Breast epithelium (tissue), 3 donors: ENCODE results near the gene SLC27A5.
"Not testable (repeated sequence)": the region's sequence is repeated elsewhere in the genome, so short reads cannot be mapped to it uniquely, and the experiment has no call there.

Experiments used
- POLR2A ChIP-seq: fragments of 450-650 bp; IDR thresholded peaks from one replicate; pipeline ENCODE4 v1.6.1; 2016; ENCODE audit warnings: antibody characterized with exemption, mild to moderate bottlenecking, moderate library complexity
- TF ChIP-seq, protein P1 (sequence below), 3 donors: fragments of 450-650 bp; IDR thresholded peaks; one replicate each; pipeline ENCODE4 v1.5.1; 2016 to 2017; ENCODE audit warnings: antibody characterized with exemption in 3 of 3, mild to moderate bottlenecking in 3 of 3, moderate library complexity in 3 of 3

DNA sequence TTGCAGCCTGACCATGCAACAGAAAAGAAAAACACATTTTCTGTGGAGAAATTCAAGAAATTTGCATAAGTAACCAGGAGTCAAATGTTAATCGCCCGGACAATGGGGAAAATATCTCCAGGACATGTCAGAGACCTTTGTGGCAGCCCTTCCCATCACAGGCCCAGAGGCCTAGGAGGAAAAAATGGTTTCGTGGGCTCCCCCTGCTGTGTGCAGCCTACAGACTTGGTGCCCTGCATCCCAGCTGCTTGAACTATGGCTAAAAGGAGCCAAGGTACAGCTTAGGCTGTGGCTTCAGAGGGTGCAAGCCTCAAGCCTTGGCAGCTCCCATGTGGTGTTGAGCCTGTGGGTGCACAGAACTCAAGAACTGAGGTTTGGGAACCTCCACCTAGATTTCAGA lies 62.9 kb downstream of the SLC27A5 start:
- TF ChIP-seq, protein P1, sequence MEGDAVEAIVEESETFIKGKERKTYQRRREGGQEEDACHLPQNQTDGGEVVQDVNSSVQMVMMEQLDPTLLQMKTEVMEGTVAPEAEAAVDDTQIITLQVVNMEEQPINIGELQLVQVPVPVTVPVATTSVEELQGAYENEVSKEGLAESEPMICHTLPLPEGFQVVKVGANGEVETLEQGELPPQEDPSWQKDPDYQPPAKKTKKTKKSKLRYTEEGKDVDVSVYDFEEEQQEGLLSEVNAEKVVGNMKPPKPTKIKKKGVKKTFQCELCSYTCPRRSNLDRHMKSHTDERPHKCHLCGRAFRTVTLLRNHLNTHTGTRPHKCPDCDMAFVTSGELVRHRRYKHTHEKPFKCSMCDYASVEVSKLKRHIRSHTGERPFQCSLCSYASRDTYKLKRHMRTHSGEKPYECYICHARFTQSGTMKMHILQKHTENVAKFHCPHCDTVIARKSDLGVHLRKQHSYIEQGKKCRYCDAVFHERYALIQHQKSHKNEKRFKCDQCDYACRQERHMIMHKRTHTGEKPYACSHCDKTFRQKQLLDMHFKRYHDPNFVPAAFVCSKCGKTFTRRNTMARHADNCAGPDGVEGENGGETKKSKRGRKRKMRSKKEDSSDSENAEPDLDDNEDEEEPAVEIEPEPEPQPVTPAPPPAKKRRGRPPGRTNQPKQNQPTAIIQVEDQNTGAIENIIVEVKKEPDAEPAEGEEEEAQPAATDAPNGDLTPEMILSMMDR (IDR thresholded peaks at IDR 0.05) = not testable (repeated sequence)
- not testable (repeated sequence) for TF ChIP-seq POLR2A
